CD14-positive monocyte (primary cell): ENCODE measurements around the gene BCL3. TPM values are rescaled to one million over a fixed set of nuclear protein-coding genes. Genes with fewer than 3 reads are reported as not detected.

Experiments used
- DNase-seq, 3 donors: peaks; one replicate each; pipeline ENCODE4 v3.0.0-alpha.2; 2011 to 2022
- H2AFZ ChIP-seq: 2 replicates; pipeline ENCODE4 v1.6.0; 2012; ENCODE audit warnings: mild to moderate bottlenecking, low read depth, low read length, inconsistent platforms; ENCODE audit not compliant: insufficient read depth, poor library complexity, severe bottlenecking
- H3K27ac ChIP-seq, 2 donors: 1 replicate in 1 of 2; 2 replicates in 1 of 2; pipeline ENCODE4 v1.5.1; 2012 to 2013; ENCODE audit warnings: low read length in 2 of 2, control low read depth in 1 of 2, inconsistent platforms in 1 of 2, low read depth in 1 of 2, mild to moderate bottlenecking in 1 of 2
- H3K27me3 ChIP-seq, 2 donors: one replicate each; pipeline versions ENCODE4 v1.6.0 to v1.6.1; 2011 to 2013; ENCODE audit warnings: low read length in 2 of 2; ENCODE audit not compliant: control insufficient read depth in 2 of 2, insufficient read depth in 2 of 2
- H3K36me3 ChIP-seq, 2 donors: replicated peaks in 1 of 2; 1 replicate in 1 of 2; 2 replicates in 1 of 2; pipeline versions ENCODE4 v1.5.1 to v1.6.1; 2012 to 2013; ENCODE audit warnings: low read length in 2 of 2, control low read depth in 1 of 2, inconsistent platforms in 1 of 2, mild to moderate bottlenecking in 1 of 2; ENCODE audit not compliant: insufficient read depth in 2 of 2, control insufficient read depth in 1 of 2
- H3K4me1 ChIP-seq, 2 donors: 1 replicate in 1 of 2; 2 replicates in 1 of 2; pipeline versions ENCODE4 v1.5.1 to v1.6.1; 2012 to 2013; ENCODE audit warnings: low read length in 2 of 2, control low read depth in 1 of 2, inconsistent platforms in 1 of 2, mild to moderate bottlenecking in 1 of 2, moderate library complexity in 1 of 2; ENCODE audit not compliant: insufficient read depth in 2 of 2, control insufficient read depth in 1 of 2
- H3K4me2 ChIP-seq: replicated peaks from 2 replicates; pipeline ENCODE3; 2012; ENCODE audit warnings: low read length, moderate library complexity, mild to moderate bottlenecking; ENCODE audit not compliant: poor library complexity, severe bottlenecking; ENCODE audit errors: extremely low read depth
- H3K4me3 ChIP-seq, 3 experiments: fragments of 200-600 bp in 1 of 3; sonication (generic) in 1 of 3; replicated peaks in 1 of 3; 1 replicate in 2 of 3; 2 replicates in 1 of 3; pipeline ENCODE4 v1.5.1; 2011 to 2013; ENCODE audit warnings: low read length in 3 of 3, mild to moderate bottlenecking in 3 of 3, control low read depth in 2 of 3, low read depth in 2 of 3, inconsistent platforms in 1 of 3, moderate library complexity in 1 of 3
- H3K79me2 ChIP-seq: 2 replicates; pipeline ENCODE4 v1.6.0; 2012; ENCODE audit warnings: mild to moderate bottlenecking, control low read depth, inconsistent platforms, low read length, moderate library complexity; ENCODE audit not compliant: insufficient read depth
- H3K9ac ChIP-seq: 2 replicates; pipeline ENCODE4 v1.6.0; 2017; ENCODE audit warnings: low read length, mild to moderate bottlenecking; ENCODE audit not compliant: insufficient read depth, poor library complexity, severe bottlenecking
- H3K9me3 ChIP-seq, 2 donors: replicated peaks in 1 of 2; 1 replicate in 1 of 2; 2 replicates in 1 of 2; pipeline versions ENCODE4 v1.5.1 to v1.6.1; 2012 to 2013; ENCODE audit warnings: low read length in 2 of 2, control low read depth in 1 of 2; ENCODE audit not compliant: control insufficient read depth in 1 of 2, insufficient read depth in 1 of 2
- H4K20me1 ChIP-seq: 2 replicates; pipeline ENCODE4 v1.6.0; 2012; ENCODE audit warnings: mild to moderate bottlenecking, low read length, control low read depth, moderate library complexity; ENCODE audit not compliant: insufficient read depth
- H3K27ac Mint-ChIP-seq, 7 donors: one replicate each; pipeline ENCODE4 v1.8.0; 2020; ENCODE audit warnings: mild to moderate bottlenecking in 7 of 7, mixed read lengths in 7 of 7, moderate library complexity in 6 of 7, inconsistent platforms in 2 of 7
- H3K27me3 Mint-ChIP-seq, 3 donors: one replicate each; pipeline ENCODE4 v1.8.0; 2021 to 2022; ENCODE audit warnings: low read depth in 3 of 3, mild to moderate bottlenecking in 3 of 3, mixed read lengths in 3 of 3, moderate library complexity in 3 of 3, inconsistent platforms in 1 of 3
- H3K36me3 Mint-ChIP-seq, 2 donors: one replicate each; pipeline ENCODE4 v1.8.0; 2020; ENCODE audit warnings: mixed read lengths in 2 of 2, inconsistent platforms in 1 of 2, mild to moderate bottlenecking in 1 of 2
- H3K4me1 Mint-ChIP-seq: one replicate; pipeline ENCODE4 v1.8.0; 2020; ENCODE audit warnings: mild to moderate bottlenecking, mixed read lengths
- H3K4me3 Mint-ChIP-seq, 2 donors: one replicate each; pipeline ENCODE4 v1.8.0; 2020; ENCODE audit warnings: mild to moderate bottlenecking in 2 of 2, mixed read lengths in 2 of 2, moderate library complexity in 1 of 2
- H3K9me3 Mint-ChIP-seq, 7 donors: one replicate each; pipeline ENCODE4 v1.8.0; 2020 to 2022; ENCODE audit warnings: mixed read lengths in 7 of 7, mild to moderate bottlenecking in 6 of 7, moderate library complexity in 6 of 7, inconsistent platforms in 2 of 7
- CTCF ChIP-seq: fragments of 200-600 bp; IDR thresholded peaks from one replicate; pipeline ENCODE4 v1.8.0; 2022; ENCODE audit warnings: antibody characterized with exemption, mild to moderate bottlenecking
- WGBS: methylation state at CpG from one replicate; pipeline ENCODE4 v1.1.5; 2013; ENCODE audit warnings: missing lambda C conversion rate; ENCODE audit not compliant: insufficient coverage; 5-methylcytosine and 5-hydroxymethylcytosine counted together
- intact Hi-C, 2 donors: fragments of 100-400 bp; cut with micrococcal nuclease; formaldehyde crosslinking; loops; one replicate each; pipeline versions ENCODE4 v1.15.0 to v1.15.1; 2023
- polyA minus RNA-seq: library from RNA; depleted of rRNA, polyadenylated mRNA; stranded (reverse); fragments of >200 nt; gene quantifications from 2 replicates; pipeline ENCODE4 v1.2.3, GENCODE V29; 2012
- polyA plus RNA-seq, 3 donors: library from polyadenylated mRNA; depleted of rRNA in 1 of 3; unstranded in 2 of 3; stranded (reverse) in 1 of 3; fragments of 300-500 nt in 2 of 3; fragments of >200 nt in 1 of 3; fragmentation: Illumina TruSeq in 2 of 3; gene quantifications; 1 replicate in 2 of 3; 2 replicates in 1 of 3; pipeline ENCODE4 v1.2.3, GENCODE V29; 2012 to 2021
- total RNA-seq, 12 experiments: library from RNA in 1 of 12; stranded (reverse) in 1 of 12; fragments of 120-200 nt in 1 of 12; gene quantifications; one replicate each; pipeline ENCODE4 v1.2.4 and lab custom pipeline; 2013 to 2026; ENCODE audit warnings: mixed read lengths in 6 of 12, inconsistent platforms in 1 of 12

BCL3 gene, protein sequence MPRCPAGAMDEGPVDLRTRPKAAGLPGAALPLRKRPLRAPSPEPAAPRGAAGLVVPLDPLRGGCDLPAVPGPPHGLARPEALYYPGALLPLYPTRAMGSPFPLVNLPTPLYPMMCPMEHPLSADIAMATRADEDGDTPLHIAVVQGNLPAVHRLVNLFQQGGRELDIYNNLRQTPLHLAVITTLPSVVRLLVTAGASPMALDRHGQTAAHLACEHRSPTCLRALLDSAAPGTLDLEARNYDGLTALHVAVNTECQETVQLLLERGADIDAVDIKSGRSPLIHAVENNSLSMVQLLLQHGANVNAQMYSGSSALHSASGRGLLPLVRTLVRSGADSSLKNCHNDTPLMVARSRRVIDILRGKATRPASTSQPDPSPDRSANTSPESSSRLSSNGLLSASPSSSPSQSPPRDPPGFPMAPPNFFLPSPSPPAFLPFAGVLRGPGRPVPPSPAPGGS
- total RNA-seq (2013): 17.5 TPM
- 100 to 1,000 TPM in 1 of 3 donors, 10 to 100 TPM in 2; 18.7 to 160 (median 23.1) TPM for polyA plus RNA-seq
- 43.5 and 53.9 TPM in 2 replicates for polyA minus RNA-seq
- 36.3 to 320 (median 76.2) reads per million in 11 experiments for total RNA-seq (lab: John Stamatoyannopoulos, UW)

- under 1% methylated on average over 74 of the region's 88 CpGs for WGBS
- Mint-ChIP-seq H3K4me1 (peaks cover 77% of the 10 kb centered on the region), H3K4me3 (peak within 1 kb of the TSS; percentile 96 to 98), H3K27me3 (peaks cover 4 to 9% (median 7%) of the 10 kb centered on the region in 3 donors), H3K27ac (peak within 1 kb of the TSS; percentile 98 to 100 (median 99)), H3K9me3 (peaks cover 0 to 2% (median 0%) of the 10 kb centered on the region in 7 donors), H3K36me3 (peaks cover 37 to 40% of the 10 kb centered on the region in 2 donors)
- intact Hi-C loops: loop anchor here in 1 of 2 donors (2.0 kb wide), 1 partner anchor 22 kb away; no protein-coding TSS in a partner anchor
- peak within 1 kb of the TSS; percentile 88 to 96 (median 95) for H3K4me3 ChIP-seq
- peak within 1 kb of the TSS; percentile 96 to 99 for H3K27ac ChIP-seq
- peak within 1 kb of the TSS; percentile 98 for H3K9ac ChIP-seq
- peaks cover 22 to 24% of the 10 kb centered on the region in 2 donors for H3K36me3 ChIP-seq
- H3K4me2 ChIP-seq: peak within 1 kb of the TSS; percentile 96
- no peaks in the 10 kb centered on the region for H3K9me3 ChIP-seq
- H2AFZ ChIP-seq: no peak within 1 kb of the TSS
- H4K20me1 ChIP-seq: peaks cover 27% of the 10 kb centered on the region
- peak; percentile 78 to 80 (median 79) for DNase-seq
- H3K79me2 ChIP-seq: peaks cover 41% of the 10 kb centered on the region
- peaks cover 83 to 85% of the 10 kb centered on the region in 2 donors for H3K4me1 ChIP-seq
- H3K27me3 ChIP-seq: no peaks in the 10 kb centered on the region
- TF ChIP-seq CTCF: no peak
These were observed at the start of gene BCL3 for GRCh38 chr19:44748426-44749254. TSS of gene BCL3 (plus strand) at chr19:44748708. CDS start at chr19:44748791, 83 bp downstream.

DNA sequence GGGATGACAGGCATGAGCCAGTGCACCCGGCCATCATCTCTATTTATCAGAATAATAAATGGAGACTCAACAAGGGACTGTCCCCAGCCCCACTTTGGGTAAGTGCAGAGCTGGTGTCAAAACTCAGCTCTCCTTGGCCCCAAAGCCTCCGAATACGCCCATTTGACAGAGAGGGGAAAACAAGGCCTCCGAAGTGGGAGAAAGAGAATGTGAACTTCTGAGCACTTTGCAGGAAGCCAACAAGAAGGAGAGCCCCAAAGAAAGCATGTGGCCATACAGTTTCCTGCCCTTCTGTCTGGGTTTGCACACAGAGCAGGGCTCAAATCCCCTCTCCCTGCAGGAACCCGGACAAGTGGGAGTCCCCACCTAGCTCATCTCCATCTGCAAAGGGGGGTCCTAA lies 48.0 kb upstream of the BCL3 start:
- WGBS: 100% methylated on average over 3 of the region's 5 CpGs
- Histone ChIP-seq H3K27me3 (peaks cover 0 to 10% of the 10 kb centered on the region in 2 donors), H3K9ac (no peak overlapping the region), H3K79me2 (no peaks in the 10 kb centered on the region), H4K20me1 (no peaks in the 10 kb centered on the region), H3K9me3 (no peaks in the 10 kb centered on the region), H3K36me3 (no peaks in the 10 kb centered on the region), H3K27ac (no peak overlapping the region), H3K4me1 (no peaks in the 10 kb centered on the region), H2AFZ (no peak overlapping the region), H3K4me3 (no peak overlapping the region), H3K4me2 (no peak overlapping the region)
- no peaks in the 10 kb centered on the region for H3K9me3 Mint-ChIP-seq
- no peak for DNase-seq
- no peaks in the 10 kb centered on the region for H3K36me3 Mint-ChIP-seq
- TF ChIP-seq CTCF: no peak
- no peaks in the 10 kb centered on the region for H3K4me1 Mint-ChIP-seq
- H3K27ac Mint-ChIP-seq: no peak overlapping the region
- peaks cover 11 to 14% (median 13%) of the 10 kb centered on the region in 3 donors for H3K27me3 Mint-ChIP-seq
- H3K4me3 Mint-ChIP-seq: no peak overlapping the region
- intact Hi-C loops: loop anchor here in 1 of 2 donors (5.0 kb wide), 1 partner anchor 77 kb away; the partner anchor contains the start of gene CBLC
